GM21528 (cell line): ENCODE measurements around the gene EVC2.

Source experiments
- ATAC-seq: cut with Tn5 transposase; IDR thresholded peaks from one replicate; pipeline ENCODE4 v1.9.1; 2021; ENCODE audit warnings: mild to moderate bottlenecking, moderate library complexity; ENCODE audit not compliant: unreplicated experiment, low FRiP score

EVC2 gene

GRCh38 chr4:5526080-5526846 is 182.1 kb downstream of the EVC2 start:
- no peak for ATAC-seq

- no peak for ATAC-seq
Measured at GRCh38 chr4:5524446-5525299, 183.7 kb downstream of the EVC2 start.

- ATAC-seq: no peak
Measured at GRCh38 chr4:5517372-5517771, 191.0 kb downstream of the EVC2 start.

DNA sequence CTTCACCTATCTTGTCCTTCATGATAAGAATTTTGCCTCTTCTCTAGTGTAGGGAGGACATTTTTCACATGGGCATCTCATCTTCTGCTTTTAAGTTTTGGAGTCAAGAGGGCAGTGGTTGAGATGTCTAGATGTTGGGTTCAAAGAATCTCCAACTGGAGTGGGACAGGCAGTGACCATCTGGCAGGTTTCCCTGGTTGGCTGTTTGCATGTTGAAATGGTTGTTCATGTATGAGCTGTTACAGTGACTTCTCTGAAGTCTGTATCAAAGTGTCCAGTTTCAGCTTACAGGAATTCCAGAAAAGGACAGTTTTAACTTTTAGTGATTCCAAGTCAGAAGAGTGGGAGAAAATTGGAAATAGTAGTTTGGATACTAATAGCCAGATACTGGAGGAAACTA is 192.7 kb downstream of the EVC2 start:
- no peak for ATAC-seq
